Neural cell (in vitro differentiated cells): ENCODE measurements around the gene VSIG10L2.

Source experiments
- CTCF ChIP-seq: fragments of 450-650 bp; IDR thresholded peaks from 2 replicates; pipeline ENCODE4 v1.5.1; 2014; ENCODE audit warnings: antibody characterized with exemption, mild to moderate bottlenecking, moderate library complexity; ENCODE audit not compliant: poor library complexity, severe bottlenecking
- EP300 ChIP-seq: fragments of 450-650 bp; conservative IDR thresholded peaks from 2 replicates; pipeline ENCODE4 v1.6.1; 2014; ENCODE audit warnings: antibody characterized with exemption, mild to moderate bottlenecking, moderate library complexity; ENCODE audit not compliant: poor library complexity, severe bottlenecking
- EZH2 ChIP-seq: fragments of 200-600, 300-800 bp; shearing (Covaris generic), sonication (generic); IDR thresholded peaks from 2 replicates; pipeline ENCODE4 v1.6.1; 2014; ENCODE audit warnings: antibody characterized with exemption, low read length, borderline replicate concordance, mild to moderate bottlenecking; ENCODE audit not compliant: insufficient read depth, poor library complexity, severe bottlenecking
- MXI1 ChIP-seq: fragments of 450-650 bp; conservative IDR thresholded peaks from 2 replicates; pipeline ENCODE4 v1.6.1; 2014; ENCODE audit warnings: antibody characterized with exemption, mild to moderate bottlenecking; ENCODE audit not compliant: poor library complexity, severe bottlenecking
- POLR2AphosphoS5 ChIP-seq: IDR thresholded peaks from 2 replicates; pipeline ENCODE4 v1.6.1; 2012
- RAD21 ChIP-seq: fragments of 450-650 bp; conservative IDR thresholded peaks from 2 replicates; pipeline ENCODE4 v1.6.1; 2014; ENCODE audit warnings: antibody characterized with exemption, mild to moderate bottlenecking, moderate library complexity
- REST ChIP-seq: IDR thresholded peaks from 2 replicates; pipeline ENCODE4 v1.6.1; 2012; ENCODE audit warnings: borderline replicate concordance
- SMC3 ChIP-seq: fragments of 450-650 bp; conservative IDR thresholded peaks from 2 replicates; pipeline ENCODE4 v1.6.1; 2014; ENCODE audit warnings: antibody characterized with exemption, mild to moderate bottlenecking, moderate library complexity; ENCODE audit not compliant: poor library complexity
- TAF1 ChIP-seq: IDR thresholded peaks from 2 replicates; pipeline ENCODE4 v1.6.1; 2012; ENCODE audit warnings: low read depth

GRCh38 chr11:125968354-125968753 lies 22.5 kb downstream of the VSIG10L2 start:
- no peak for TF ChIP-seq SMC3
- TF ChIP-seq CTCF: no peak
- TF ChIP-seq MXI1: no peak
- no peak for TF ChIP-seq EZH2
- TF ChIP-seq RAD21: no peak
- TF ChIP-seq EP300: no peak
- no peak for TF ChIP-seq TAF1
- TF ChIP-seq POLR2AphosphoS5: no peak
- no peak for TF ChIP-seq REST
